Measurements from ENCODE around the gene ITPR2.

The ITPR2 gene

GRCh38 chr12:26713885-26714383 is 119.1 kb downstream of the ITPR2 start:
- no peak overlapping the region for H3K27ac Mint-ChIP-seq
- H3K4me3 Mint-ChIP-seq = no peak overlapping the region
- no peaks in the 10 kb centered on the region for H3K36me3 Mint-ChIP-seq (ENCODE audit: low read depth)
- TF ChIP-seq, protein P1, sequence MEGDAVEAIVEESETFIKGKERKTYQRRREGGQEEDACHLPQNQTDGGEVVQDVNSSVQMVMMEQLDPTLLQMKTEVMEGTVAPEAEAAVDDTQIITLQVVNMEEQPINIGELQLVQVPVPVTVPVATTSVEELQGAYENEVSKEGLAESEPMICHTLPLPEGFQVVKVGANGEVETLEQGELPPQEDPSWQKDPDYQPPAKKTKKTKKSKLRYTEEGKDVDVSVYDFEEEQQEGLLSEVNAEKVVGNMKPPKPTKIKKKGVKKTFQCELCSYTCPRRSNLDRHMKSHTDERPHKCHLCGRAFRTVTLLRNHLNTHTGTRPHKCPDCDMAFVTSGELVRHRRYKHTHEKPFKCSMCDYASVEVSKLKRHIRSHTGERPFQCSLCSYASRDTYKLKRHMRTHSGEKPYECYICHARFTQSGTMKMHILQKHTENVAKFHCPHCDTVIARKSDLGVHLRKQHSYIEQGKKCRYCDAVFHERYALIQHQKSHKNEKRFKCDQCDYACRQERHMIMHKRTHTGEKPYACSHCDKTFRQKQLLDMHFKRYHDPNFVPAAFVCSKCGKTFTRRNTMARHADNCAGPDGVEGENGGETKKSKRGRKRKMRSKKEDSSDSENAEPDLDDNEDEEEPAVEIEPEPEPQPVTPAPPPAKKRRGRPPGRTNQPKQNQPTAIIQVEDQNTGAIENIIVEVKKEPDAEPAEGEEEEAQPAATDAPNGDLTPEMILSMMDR (IDR thresholded peaks at IDR 0.05; ENCODE audit: unreplicated experiment in 3 of 3) = no peak
- peaks cover 4% of the 10 kb centered on the region for H3K4me1 Mint-ChIP-seq
- H3K27me3 Mint-ChIP-seq (ENCODE audit: low read depth) = no peaks in the 10 kb centered on the region
- no peaks in the 10 kb centered on the region for H3K9me3 Mint-ChIP-seq

- Mint-ChIP-seq H3K4me3 (no peak overlapping the region), H3K27ac (no peak overlapping the region), H3K4me1 (peaks cover 4% of the 10 kb centered on the region), H3K36me3 (ENCODE audit: low read depth) (no peaks in the 10 kb centered on the region), H3K9me3 (no peaks in the 10 kb centered on the region), H3K27me3 (ENCODE audit: low read depth) (no peaks in the 10 kb centered on the region)
- TF ChIP-seq, protein P1 (IDR thresholded peaks at IDR 0.05; ENCODE audit: unreplicated experiment in 3 of 3) = no peak
These were observed 120.1 kb downstream of the ITPR2 start for GRCh38 chr12:26712892-26713291.

GRCh38 chr12:26711569-26711968 is 121.4 kb downstream of the ITPR2 start:
- H3K27me3 Mint-ChIP-seq (ENCODE audit: low read depth) = no peaks in the 10 kb centered on the region
- no peak overlapping the region for H3K4me3 Mint-ChIP-seq
- H3K4me1 Mint-ChIP-seq = peaks cover 4% of the 10 kb centered on the region
- no peak overlapping the region for H3K27ac Mint-ChIP-seq
- TF ChIP-seq, protein P1 (IDR thresholded peaks at IDR 0.05; ENCODE audit: unreplicated experiment in 3 of 3) = no peak
- H3K36me3 Mint-ChIP-seq (ENCODE audit: low read depth) = no peaks in the 10 kb centered on the region
- no peaks in the 10 kb centered on the region for H3K9me3 Mint-ChIP-seq

DNA sequence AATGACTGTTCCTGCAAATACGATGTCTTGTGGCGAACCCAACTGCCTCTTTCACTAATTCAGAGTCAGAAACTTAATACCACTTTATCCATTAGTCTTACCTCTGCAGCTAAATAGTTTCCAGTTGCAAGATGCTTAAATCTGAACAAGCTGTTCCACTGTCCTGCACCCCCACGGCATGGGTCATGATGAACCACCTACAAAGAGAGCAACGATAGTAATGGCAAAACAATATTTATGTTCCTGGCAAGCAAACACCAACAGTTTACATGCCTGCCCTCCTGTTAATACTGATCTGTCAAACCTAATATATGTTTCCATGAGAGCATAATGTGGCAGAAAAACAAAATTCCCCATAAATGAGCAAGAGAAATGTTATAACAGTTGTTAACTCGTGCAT is 121.9 kb downstream of the ITPR2 start:
- Mint-ChIP-seq H3K4me1 (peaks cover 4% of the 10 kb centered on the region), H3K4me3 (no peak overlapping the region), H3K36me3 (ENCODE audit: low read depth) (no peaks in the 10 kb centered on the region), H3K27ac (no peak overlapping the region), H3K27me3 (ENCODE audit: low read depth) (no peaks in the 10 kb centered on the region), H3K9me3 (no peaks in the 10 kb centered on the region)
- TF ChIP-seq, protein P1 (IDR thresholded peaks at IDR 0.05; ENCODE audit: unreplicated experiment in 3 of 3) = no peak

DNA sequence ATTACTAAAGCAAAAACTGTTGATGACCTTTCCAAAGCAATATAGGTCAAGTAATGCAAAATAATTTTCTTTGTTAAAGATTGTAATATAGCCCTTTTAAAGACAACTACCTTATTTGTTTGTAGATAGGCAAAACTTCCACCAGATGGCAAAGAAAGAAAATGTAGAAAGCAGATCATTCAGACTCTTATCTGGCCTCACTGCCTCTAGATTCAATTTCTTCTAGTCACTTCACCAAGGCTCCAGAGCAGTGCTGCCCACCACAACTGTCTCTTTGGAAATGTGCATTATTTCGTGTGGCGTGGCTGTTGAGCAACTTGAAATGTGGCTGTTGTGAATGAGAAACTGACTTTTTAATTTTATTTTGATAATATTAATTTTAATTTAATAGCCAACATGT is 127.1 kb downstream of the ITPR2 start:
- Mint-ChIP-seq H3K27me3 (ENCODE audit: low read depth) (no peaks in the 10 kb centered on the region), H3K36me3 (ENCODE audit: low read depth) (no peaks in the 10 kb centered on the region), H3K27ac (no peak overlapping the region), H3K4me3 (no peak overlapping the region), H3K9me3 (no peaks in the 10 kb centered on the region), H3K4me1 (no peaks in the 10 kb centered on the region)
- TF ChIP-seq, protein P1 (IDR thresholded peaks at IDR 0.05; ENCODE audit: unreplicated experiment in 3 of 3) = no peak

DNA sequence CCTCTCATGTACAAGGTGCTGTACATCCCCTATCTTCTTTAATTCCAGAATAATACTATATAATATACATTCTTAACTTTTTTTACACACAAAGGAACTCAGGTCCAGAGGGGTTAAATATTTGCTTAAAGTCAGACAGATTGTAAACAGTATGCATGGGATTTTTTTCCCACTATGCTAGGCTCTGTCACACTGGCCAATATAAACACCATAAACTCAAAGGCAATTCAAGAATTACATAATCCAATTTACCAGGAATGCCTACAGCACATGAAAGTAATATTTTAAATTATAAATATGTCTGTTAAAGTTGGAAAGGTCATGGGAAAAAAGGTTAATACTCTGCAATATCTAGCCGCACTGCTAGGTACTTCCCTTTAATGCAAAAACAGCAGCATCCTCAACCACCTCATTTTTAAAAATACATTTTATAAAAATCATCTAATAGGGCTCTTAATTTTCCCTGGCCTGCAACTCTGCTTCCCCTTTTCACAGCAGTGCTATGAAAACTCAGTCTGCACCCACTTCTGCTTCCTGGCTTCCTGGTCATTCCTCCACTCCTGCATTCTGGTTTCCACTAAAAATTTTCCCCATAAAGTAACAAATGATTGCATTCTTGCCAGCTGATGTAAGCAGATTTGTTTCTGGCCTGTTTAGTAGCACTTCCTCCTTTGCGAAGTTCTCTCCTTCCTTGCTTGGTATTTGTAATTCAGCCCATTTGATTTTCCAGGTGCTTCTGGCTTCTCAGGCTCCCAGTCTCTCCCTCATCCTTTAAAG is 128.1 kb downstream of the ITPR2 start:
- Mint-ChIP-seq H3K4me1 (no peaks in the 10 kb centered on the region), H3K27me3 (ENCODE audit: low read depth) (no peaks in the 10 kb centered on the region), H3K9me3 (no peaks in the 10 kb centered on the region), H3K27ac (no peak overlapping the region), H3K4me3 (no peak overlapping the region), H3K36me3 (ENCODE audit: low read depth) (no peaks in the 10 kb centered on the region)
- TF ChIP-seq, protein P1 (IDR thresholded peaks at IDR 0.05; ENCODE audit: unreplicated experiment in 3 of 3) = no peak

Data from nephron (organoid).